ENCODE data around the gene RALB. TPM values are rescaled to one million over a fixed set of nuclear protein-coding genes. Genes with fewer than 3 reads are reported as not detected.

RALB gene
- total RNA-seq, 1 experiment from 2014 or later: 24.6 TPM

DNA sequence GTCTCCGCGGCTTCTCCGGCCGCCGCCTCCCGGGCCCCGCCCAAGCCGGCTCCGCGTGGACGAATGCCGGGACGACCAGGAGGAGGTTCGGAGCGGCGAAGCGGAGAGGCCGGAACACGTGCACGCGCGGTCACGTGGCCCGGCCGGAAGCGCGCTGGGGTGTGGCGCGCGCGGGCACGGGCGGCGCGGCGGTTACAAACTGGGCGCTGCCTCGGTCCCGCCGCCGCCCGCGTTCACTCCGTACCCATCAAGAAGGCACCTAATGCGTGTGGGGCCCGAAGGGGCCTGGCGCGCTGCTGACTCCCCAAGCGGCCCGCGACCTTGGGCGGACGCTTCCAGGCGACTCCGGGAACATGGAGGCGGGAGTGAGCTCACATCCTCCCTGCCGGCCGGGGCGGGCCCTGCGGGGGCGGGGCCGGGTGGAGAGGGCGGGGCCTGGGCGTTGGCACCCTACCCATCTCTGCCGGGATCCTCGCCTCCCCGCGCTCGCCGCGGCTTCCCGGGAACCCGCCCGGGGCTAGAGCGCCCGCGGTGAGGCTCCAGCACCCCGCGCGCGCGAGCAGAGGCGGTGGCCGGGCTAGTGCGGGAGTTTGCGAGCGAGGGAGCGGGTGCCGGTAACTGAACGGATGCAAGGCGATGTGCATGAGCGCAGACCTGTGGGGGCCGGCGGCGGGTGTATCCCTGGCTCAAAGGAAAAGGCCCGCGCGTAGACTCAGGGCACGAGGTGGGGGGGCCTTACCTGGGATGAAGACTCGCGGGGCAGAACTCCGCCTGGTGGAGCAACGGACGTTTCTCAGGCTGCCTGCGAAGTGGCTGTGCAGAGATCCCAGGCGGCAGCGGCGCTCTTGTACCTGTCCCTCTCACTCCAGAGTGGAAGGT is 29.4 kb upstream of the RALB start, which contains the start of gene TMEM185B:
Gene TMEM185B, minus strand, starts transcription at position 367 of the 879 bp plus-strand sequence. CDS start 424 bp downstream, outside the sequence.
- no peak within 1 kb of the TSS for H2AK5ac ChIP-seq (ENCODE audit: insufficient read length, low read length)
- H3K9ac ChIP-seq (ENCODE audit: extremely low read depth, insufficient read length, low read length): no peak within 1 kb of the TSS
- H3K4ac ChIP-seq (ENCODE audit: low read depth, low read length): no peak within 1 kb of the TSS
- TF ChIP-seq, protein P1, sequence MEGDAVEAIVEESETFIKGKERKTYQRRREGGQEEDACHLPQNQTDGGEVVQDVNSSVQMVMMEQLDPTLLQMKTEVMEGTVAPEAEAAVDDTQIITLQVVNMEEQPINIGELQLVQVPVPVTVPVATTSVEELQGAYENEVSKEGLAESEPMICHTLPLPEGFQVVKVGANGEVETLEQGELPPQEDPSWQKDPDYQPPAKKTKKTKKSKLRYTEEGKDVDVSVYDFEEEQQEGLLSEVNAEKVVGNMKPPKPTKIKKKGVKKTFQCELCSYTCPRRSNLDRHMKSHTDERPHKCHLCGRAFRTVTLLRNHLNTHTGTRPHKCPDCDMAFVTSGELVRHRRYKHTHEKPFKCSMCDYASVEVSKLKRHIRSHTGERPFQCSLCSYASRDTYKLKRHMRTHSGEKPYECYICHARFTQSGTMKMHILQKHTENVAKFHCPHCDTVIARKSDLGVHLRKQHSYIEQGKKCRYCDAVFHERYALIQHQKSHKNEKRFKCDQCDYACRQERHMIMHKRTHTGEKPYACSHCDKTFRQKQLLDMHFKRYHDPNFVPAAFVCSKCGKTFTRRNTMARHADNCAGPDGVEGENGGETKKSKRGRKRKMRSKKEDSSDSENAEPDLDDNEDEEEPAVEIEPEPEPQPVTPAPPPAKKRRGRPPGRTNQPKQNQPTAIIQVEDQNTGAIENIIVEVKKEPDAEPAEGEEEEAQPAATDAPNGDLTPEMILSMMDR (conservative IDR thresholded peaks at IDR 0.05): peak; percentile 54
- no peaks in the 10 kb centered on the region; the same call in 1 of the 2 replicates for H3K79me2 ChIP-seq (ENCODE audit: insufficient read depth, low read length)
- H4K20me1 ChIP-seq (ENCODE audit: control insufficient read depth, insufficient read depth, insufficient read length): peaks cover 2% of the 10 kb centered on the region
- Mint-ChIP-seq H3K27ac (peak within 1 kb of the TSS in 1 of 3 experiments; percentile 76; a peak in 2 of 7 replicates), H3K27me3 (ENCODE audit: low read depth) (peaks cover 58% of the 10 kb centered on the region), H3K9me3 (peaks cover 6 to 9% of the 10 kb centered on the region in 2 experiments), H3K4me3 (peak within 1 kb of the TSS; percentile 67 to 80), H3K4me1 (peaks cover 24 to 35% of the 10 kb centered on the region in 2 experiments), H3K36me3 (ENCODE audit: insufficient read depth in 1 of 3, low read depth in 3 of 3) (peaks cover 10 to 25% (median 23%) of the 10 kb centered on the region in 3 experiments)
- H3K27ac ChIP-seq (ENCODE audit: insufficient read length, low read depth, low read length): no peak within 1 kb of the TSS
- no peak within 1 kb of the TSS for H2BK120ac ChIP-seq (ENCODE audit: low read depth, low read length, poor library complexity, severe bottlenecking)
- H2BK12ac ChIP-seq (ENCODE audit: insufficient read length, low read depth, low read length): no peak within 1 kb of the TSS
- no peak within 1 kb of the TSS for H4K5ac ChIP-seq (ENCODE audit: insufficient read length, low read depth, low read length)
- H2BK15ac ChIP-seq (ENCODE audit: low read depth, low read length): no peak within 1 kb of the TSS
- H4K91ac ChIP-seq (ENCODE audit: insufficient read length, low read depth, low read length): no peak within 1 kb of the TSS
- H3T11ph ChIP-seq (ENCODE audit: low read length): no peak within 1 kb of the TSS
- H3K23me2 ChIP-seq (ENCODE audit: insufficient read length, low read depth, low read length, poor library complexity, severe bottlenecking): no peaks in the 10 kb centered on the region
- no CpG with 5 or more reads among the region's 108 CpGs for WGBS (ENCODE audit: extremely low coverage, insufficient read length, low lambda C conversion rate)
- H2BK20ac ChIP-seq (ENCODE audit: low read depth, low read length, poor library complexity, severe bottlenecking): no peak within 1 kb of the TSS
- H2BK5ac ChIP-seq (ENCODE audit: insufficient read length, low read length): no peak within 1 kb of the TSS
- H3K4me1 ChIP-seq (ENCODE audit: insufficient read depth, low read length): no peaks in the 10 kb centered on the region
- H3K4me2 ChIP-seq (ENCODE audit: insufficient read depth, insufficient read length, low read length): peak within 1 kb of the TSS; percentile 53
- H3K18ac ChIP-seq (ENCODE audit: insufficient read length, low read depth, low read length): peak within 1 kb of the TSS; percentile 81
- peak within 1 kb of the TSS; percentile 85 for H3K14ac ChIP-seq (ENCODE audit: insufficient read depth, low read length)
- no peak within 1 kb of the TSS for H3K23ac ChIP-seq (ENCODE audit: insufficient read length, low read depth, low read length)
- peaks cover 4% of the 10 kb centered on the region for H3K9me3 ChIP-seq (ENCODE audit: control insufficient read depth, low read depth, low read length)
- H2AFZ ChIP-seq (ENCODE audit: low read length): no peak within 1 kb of the TSS
- H3K27me3 ChIP-seq (ENCODE audit: insufficient read depth, low read length): peaks cover 10% of the 10 kb centered on the region; the same call in 1 of the 2 replicates
- peak; percentile 90 for DNase-seq
- no peak within 1 kb of the TSS for H4K8ac ChIP-seq (replicated peaks; ENCODE audit: insufficient read length, low read depth, low read length)
- H3K56ac ChIP-seq (ENCODE audit: insufficient read length, low read depth, low read length): no peak within 1 kb of the TSS
- H3K79me1 ChIP-seq (ENCODE audit: insufficient read depth, low read depth, low read length, poor library complexity, severe bottlenecking): no peaks in the 10 kb centered on the region

All from H9 (cell line).